ENCODE data around the gene UMAD1.
"Not testable (repeated sequence)": the region's sequence is repeated elsewhere in the genome, so short reads cannot be mapped to it uniquely, and the experiment has no call there.

The UMAD1 gene

GRCh38 chr7:7799138-7799537, 158.6 kb downstream of the UMAD1 start:
- Histone ChIP-seq H3K4me3 (ENCODE audit: severe bottlenecking) (no peak overlapping the region), H3K4me1 (ENCODE audit: insufficient read depth, poor library complexity, severe bottlenecking) (peaks cover 12% of the 10 kb centered on the region), H3K36me3 (ENCODE audit: low read depth) (no peaks in the 10 kb centered on the region), H3K27ac (ENCODE audit: poor library complexity, severe bottlenecking) (no peak overlapping the region), H3K27me3 (ENCODE audit: insufficient read depth, poor library complexity, severe bottlenecking) (no peaks in the 10 kb centered on the region), H3K9me3 (ENCODE audit: severe bottlenecking) (no peaks in the 10 kb centered on the region)
- TF ChIP-seq CTCF (IDR thresholded peaks at IDR 0.05; ENCODE audit: poor library complexity, severe bottlenecking) = no peak
- no peak for ATAC-seq (ENCODE audit: low read depth)
- DNase-seq (ENCODE audit: low spot score) = no peak

DNA sequence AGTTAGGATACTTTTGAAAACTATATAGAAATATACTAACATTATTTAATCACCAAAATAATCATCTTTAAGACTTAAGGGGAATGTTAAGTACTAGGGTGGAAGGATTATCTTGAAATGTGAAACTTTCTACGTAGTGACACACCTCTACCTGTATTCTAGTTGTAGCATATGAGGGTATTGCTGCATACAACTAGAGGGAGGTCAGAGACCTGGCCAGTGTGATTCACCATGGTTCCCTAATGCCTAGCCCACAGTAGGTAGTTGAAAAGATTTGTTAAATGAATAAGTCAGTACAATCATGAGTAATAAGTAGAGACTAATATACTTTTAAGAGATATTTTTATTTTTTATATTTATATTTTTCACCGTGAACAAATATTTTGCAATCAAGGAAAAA, 162.0 kb downstream of the UMAD1 start:
- no peak for DNase-seq (ENCODE audit: low spot score)
- peaks cover 6% of the 10 kb centered on the region for H3K4me1 ChIP-seq (ENCODE audit: insufficient read depth, poor library complexity, severe bottlenecking)
- H3K9me3 ChIP-seq (ENCODE audit: severe bottlenecking) = no peaks in the 10 kb centered on the region
- H3K27me3 ChIP-seq (ENCODE audit: insufficient read depth, poor library complexity, severe bottlenecking) = no peaks in the 10 kb centered on the region
- no peaks in the 10 kb centered on the region for H3K36me3 ChIP-seq (ENCODE audit: low read depth)
- ATAC-seq (ENCODE audit: low read depth) = peak; percentile 46; the same call in 2 of the 3 replicates
- H3K4me3 ChIP-seq (ENCODE audit: severe bottlenecking) = no peak overlapping the region
- TF ChIP-seq CTCF (IDR thresholded peaks at IDR 0.05; ENCODE audit: poor library complexity, severe bottlenecking) = no peak
- no peak overlapping the region for H3K27ac ChIP-seq (ENCODE audit: poor library complexity, severe bottlenecking)

GRCh38 chr7:7803715-7804178, 163.2 kb downstream of the UMAD1 start:
- no peak for ATAC-seq (ENCODE audit: low read depth)
- no peak overlapping the region for H3K27ac ChIP-seq (ENCODE audit: poor library complexity, severe bottlenecking)

GRCh38 chr7:7804822-7805221, 164.3 kb downstream of the UMAD1 start:
- not testable (repeated sequence) for H3K27me3 ChIP-seq (ENCODE audit: insufficient read depth, poor library complexity, severe bottlenecking); DNase-seq (ENCODE audit: low spot score); H3K36me3 ChIP-seq (ENCODE audit: low read depth); ATAC-seq (ENCODE audit: low read depth); H3K4me3 ChIP-seq (ENCODE audit: severe bottlenecking); H3K4me1 ChIP-seq (ENCODE audit: insufficient read depth, poor library complexity, severe bottlenecking); H3K27ac ChIP-seq (ENCODE audit: poor library complexity, severe bottlenecking); H3K9me3 ChIP-seq (ENCODE audit: severe bottlenecking)

More at GRCh38 chr7:7803715-7804178, 163.2 kb downstream of the UMAD1 start:
- H3K9me3 ChIP-seq (ENCODE audit: severe bottlenecking) = no peaks in the 10 kb centered on the region
- no peak for DNase-seq (ENCODE audit: low spot score)
- TF ChIP-seq CTCF (IDR thresholded peaks at IDR 0.05; ENCODE audit: poor library complexity, severe bottlenecking) = no peak
- no peak overlapping the region for H3K4me3 ChIP-seq (ENCODE audit: severe bottlenecking)
- no peaks in the 10 kb centered on the region for H3K36me3 ChIP-seq (ENCODE audit: low read depth)
- H3K4me1 ChIP-seq (ENCODE audit: insufficient read depth, poor library complexity, severe bottlenecking) = peaks cover 13% of the 10 kb centered on the region
- no peaks in the 10 kb centered on the region for H3K27me3 ChIP-seq (ENCODE audit: insufficient read depth, poor library complexity, severe bottlenecking)

DNA sequence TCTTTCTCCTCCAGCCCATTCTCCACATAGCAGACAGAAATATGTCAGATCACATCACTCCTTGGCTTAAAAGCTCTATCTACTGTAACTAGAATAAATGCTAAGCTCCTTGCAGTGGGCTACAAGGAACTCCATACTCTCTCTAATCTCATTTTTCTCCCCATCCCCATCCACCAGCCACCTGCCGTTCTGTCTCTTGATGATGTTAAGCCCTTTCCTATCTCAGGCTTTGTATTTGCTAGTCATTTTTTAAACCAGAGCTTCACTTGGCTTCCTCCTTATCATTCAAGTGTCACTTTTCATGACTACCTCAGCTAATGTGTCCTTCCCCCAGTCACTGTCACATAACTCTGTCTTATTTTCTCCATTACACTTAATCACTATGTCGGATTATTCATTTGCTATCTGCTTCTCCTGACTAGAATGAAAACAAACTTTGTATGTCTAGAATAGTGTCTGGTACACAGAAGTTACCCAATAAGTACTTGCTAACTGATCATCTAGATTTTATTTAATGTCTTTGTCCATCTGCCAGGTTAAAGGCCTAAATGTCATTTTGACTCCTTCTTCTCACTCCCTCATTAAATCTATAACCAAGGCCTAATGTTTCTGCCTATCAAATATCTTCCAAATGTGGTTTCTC, 165.1 kb downstream of the UMAD1 start:
- TF ChIP-seq CTCF (IDR thresholded peaks at IDR 0.05; ENCODE audit: poor library complexity, severe bottlenecking) = no peak
- Histone ChIP-seq H3K9me3 (ENCODE audit: severe bottlenecking) (no peaks in the 10 kb centered on the region), H3K27ac (ENCODE audit: poor library complexity, severe bottlenecking) (no peak overlapping the region), H3K27me3 (ENCODE audit: insufficient read depth, poor library complexity, severe bottlenecking) (no peaks in the 10 kb centered on the region), H3K36me3 (ENCODE audit: low read depth) (no peaks in the 10 kb centered on the region), H3K4me1 (ENCODE audit: insufficient read depth, poor library complexity, severe bottlenecking) (peaks cover 7% of the 10 kb centered on the region), H3K4me3 (ENCODE audit: severe bottlenecking) (no peak overlapping the region)
- ATAC-seq (ENCODE audit: low read depth) (no peak), DNase-seq (ENCODE audit: low spot score) (no peak)
